H1 (cell line): ENCODE measurements around the gene TTLL7. TPM values are rescaled to one million over a fixed set of nuclear protein-coding genes. Genes with fewer than 3 reads are reported as not detected.

Experiments used
- CTCF ChIA-PET: fragments of 300-600 bp; sonication (Branson Sonifier 250); formaldehyde crosslinking; loops from one replicate; lab custom pipeline; 2021; ENCODE audit not compliant: partially characterized antibody; lab: Charles Lee
- POLR2A ChIA-PET: fragments of 300-600 bp; sonication (Branson Sonifier 250); formaldehyde crosslinking; loops from one replicate; lab custom pipeline; 2021; ENCODE audit warnings: inconsistent platforms; ENCODE audit not compliant: partially characterized antibody; lab: Charles Lee
- DNase-seq, 2 experiments: peaks; one replicate each; pipeline versions ENCODE4 v3.0.0 to v3.0.0-alpha.2; 2010 to 2022; ENCODE audit warnings: low spot score in 2 of 2, low read depth in 1 of 2, mixed read lengths in 1 of 2
- FAIRE-seq: peaks from 2 replicates; lab custom pipeline; 2011; peaks lifted over from hg19 to GRCh38; lab: Jason Lieb, UNC
- H2AFZ ChIP-seq: 2 replicates; pipeline ENCODE4 v1.8.1; 2012; ENCODE audit warnings: low read length, inconsistent platforms
- H2AK5ac ChIP-seq: 2 replicates; pipeline ENCODE4 v1.6.1; 2013; ENCODE audit warnings: low read depth, low read length
- H2BK120ac ChIP-seq: replicated peaks from 2 replicates; pipeline ENCODE3; 2013; ENCODE audit warnings: low read depth, low read length, inconsistent platforms
- H2BK12ac ChIP-seq: 2 replicates; pipeline ENCODE4 v1.6.1; 2013; ENCODE audit warnings: low read depth, low read length
- H2BK15ac ChIP-seq: 2 replicates; pipeline ENCODE4 v1.6.1; 2013; ENCODE audit warnings: low read length
- H2BK20ac ChIP-seq: 2 replicates; pipeline ENCODE4 v1.6.1; 2013; ENCODE audit warnings: low read length
- H2BK5ac ChIP-seq: 2 replicates; pipeline ENCODE4 v1.6.1; 2013; ENCODE audit warnings: low read depth, low read length
- H3K14ac ChIP-seq: 2 replicates; pipeline ENCODE4 v1.6.1; 2013; ENCODE audit warnings: inconsistent platforms; ENCODE audit not compliant: insufficient read length
- H3K18ac ChIP-seq: 2 replicates; pipeline ENCODE4 v1.6.1; 2013; ENCODE audit warnings: low read length; ENCODE audit errors: extremely low read depth
- H3K23ac ChIP-seq: 2 replicates; pipeline ENCODE4 v1.6.1; 2013; ENCODE audit warnings: inconsistent platforms; ENCODE audit not compliant: insufficient read length
- H3K23me2 ChIP-seq: 2 replicates; pipeline ENCODE4 v1.6.1; 2013; ENCODE audit warnings: low read depth, low read length
- H3K27ac ChIP-seq: 2 replicates; pipeline ENCODE4 v1.6.1; 2011; ENCODE audit warnings: low read depth, low read length, inconsistent platforms
- H3K27me3 ChIP-seq, 4 experiments: replicated peaks in 1 of 4; 1 replicate in 1 of 4; 2 replicates in 3 of 4; pipeline versions ENCODE4 v1.6.1 to v1.8.1; 2011 to 2013; ENCODE audit warnings: low read length in 3 of 4, mild to moderate bottlenecking in 3 of 4, inconsistent platforms in 2 of 4, mixed read lengths in 2 of 4, moderate library complexity in 1 of 4; ENCODE audit not compliant: control insufficient read depth in 3 of 4, insufficient read depth in 3 of 4; ENCODE audit errors: extremely low read depth in 1 of 4
- H3K36me3 ChIP-seq, 4 experiments: 2 replicates each; pipeline versions ENCODE4 v1.6.1 to v1.8.1; 2011 to 2013; ENCODE audit warnings: mild to moderate bottlenecking in 4 of 4, low read length in 3 of 4, moderate library complexity in 2 of 4, control low read depth in 1 of 4, inconsistent platforms in 1 of 4; ENCODE audit not compliant: insufficient read depth in 4 of 4, control insufficient read depth in 2 of 4
- H3K4ac ChIP-seq: replicated peaks from 2 replicates; pipeline ENCODE3; 2013; ENCODE audit warnings: low read length, low read depth, mixed read lengths, inconsistent platforms; ENCODE audit not compliant: insufficient read length
- H3K4me1 ChIP-seq, 4 experiments: replicated peaks in 1 of 4; 1 replicate in 1 of 4; 2 replicates in 3 of 4; pipeline versions ENCODE4 v1.6.1 to v1.8.1; 2011 to 2013; ENCODE audit warnings: low read length in 3 of 4, inconsistent platforms in 2 of 4, mixed read lengths in 1 of 4; ENCODE audit not compliant: insufficient read depth in 4 of 4, control insufficient read depth in 3 of 4
- H3K4me2 ChIP-seq, 2 experiments: 2 replicates each; pipeline versions ENCODE4 v1.6.1 to v1.8.1; 2011 to 2013; ENCODE audit warnings: low read depth in 2 of 2, low read length in 2 of 2, control low read depth in 1 of 2, inconsistent platforms in 1 of 2, mild to moderate bottlenecking in 1 of 2; ENCODE audit not compliant: insufficient read depth in 1 of 2
- H3K4me3 ChIP-seq, 4 experiments: fragments of 200-600, 300-600 bp in 1 of 4; sonication (generic), shearing (Covaris generic), sonication (Bioruptor Twin) in 1 of 4; 2 replicates each; pipeline versions ENCODE4 v1.5.1 to v1.8.1; 2011 to 2016; ENCODE audit warnings: low read length in 4 of 4, low read depth in 3 of 4, control low read depth in 2 of 4, inconsistent platforms in 2 of 4, mild to moderate bottlenecking in 2 of 4, mixed read lengths in 1 of 4, moderate library complexity in 1 of 4; ENCODE audit not compliant: insufficient read depth in 2 of 4; ENCODE audit errors: extremely low read depth in 1 of 4
- H3K56ac ChIP-seq: replicated peaks from 2 replicates; pipeline ENCODE3; 2013; ENCODE audit warnings: low read depth, mild to moderate bottlenecking, mixed read lengths, low read length, inconsistent platforms; ENCODE audit not compliant: insufficient read length
- H3K79me1 ChIP-seq: 2 replicates; pipeline ENCODE4 v1.6.1; 2013; ENCODE audit warnings: low read depth, low read length, control low read depth
- H3K79me2 ChIP-seq, 2 experiments: 2 replicates each; pipeline versions ENCODE4 v1.6.1 to v1.8.1; 2012 to 2013; ENCODE audit warnings: low read length in 2 of 2, mild to moderate bottlenecking in 2 of 2, inconsistent platforms in 1 of 2; ENCODE audit not compliant: insufficient read depth in 2 of 2, control insufficient read depth in 1 of 2
- H3K9ac ChIP-seq, 4 experiments: replicated peaks in 1 of 4; 1 replicate in 1 of 4; 2 replicates in 3 of 4; pipeline versions ENCODE4 v1.6.1 to v1.8.1; 2011 to 2013; ENCODE audit warnings: low read depth in 3 of 4, low read length in 3 of 4, control low read depth in 2 of 4, mild to moderate bottlenecking in 2 of 4, moderate library complexity in 2 of 4, inconsistent platforms in 1 of 4; ENCODE audit errors: extremely low read depth in 1 of 4
- H3K9me3 ChIP-seq, 2 experiments: 2 replicates each; pipeline versions ENCODE4 v1.6.1 to v1.8.1; 2012 to 2013; ENCODE audit warnings: mild to moderate bottlenecking in 2 of 2, moderate library complexity in 2 of 2, control low read depth in 1 of 2, inconsistent platforms in 1 of 2, low read depth in 1 of 2, low read length in 1 of 2, mixed read lengths in 1 of 2; ENCODE audit not compliant: insufficient read depth in 2 of 2
- H4K20me1 ChIP-seq, 2 experiments: replicated peaks in 1 of 2; 2 replicates each; pipeline versions ENCODE3 to v1.8.1; 2011 to 2013; ENCODE audit warnings: inconsistent platforms in 2 of 2, low read length in 2 of 2, mild to moderate bottlenecking in 1 of 2; ENCODE audit not compliant: insufficient read depth in 2 of 2, control insufficient read depth in 1 of 2
- H4K5ac ChIP-seq: 2 replicates; pipeline ENCODE4 v1.6.1; 2013; ENCODE audit warnings: low read length, low read depth, mixed read lengths, inconsistent platforms; ENCODE audit not compliant: insufficient read length
- H4K8ac ChIP-seq: 2 replicates; pipeline ENCODE4 v1.8.0; 2013; ENCODE audit warnings: mild to moderate bottlenecking, moderate library complexity, low read length, inconsistent platforms; ENCODE audit not compliant: insufficient read depth; ENCODE audit errors: extremely low read depth
- H4K91ac ChIP-seq: replicated peaks from 2 replicates; pipeline ENCODE3; 2013; ENCODE audit warnings: low read length, mixed read lengths, inconsistent platforms; ENCODE audit not compliant: insufficient read length
- ASH2L ChIP-seq: fragments of 200-600, 300-600 bp; sonication (generic); IDR thresholded peaks from one replicate; pipeline ENCODE4 v1.7.1; 2017; ENCODE audit warnings: low read length
- ATF2 ChIP-seq: IDR thresholded peaks from 2 replicates; pipeline ENCODE4 v1.6.1; 2012; ENCODE audit warnings: low read length, inconsistent platforms
- BRCA1 ChIP-seq: IDR thresholded peaks from 2 replicates; pipeline ENCODE4 v1.6.1; 2012; ENCODE audit warnings: low read depth, low read length, improper control_type of control experiment
- EGR1 ChIP-seq: IDR thresholded peaks from 2 replicates; pipeline ENCODE4 v1.6.1; 2011; ENCODE audit warnings: low read depth, low read length, borderline replicate concordance
- GTF2F1 ChIP-seq: IDR thresholded peaks from 2 replicates; pipeline ENCODE4 v1.6.1; 2012; ENCODE audit warnings: low read depth, low read length, improper control_type of control experiment, borderline replicate concordance
- HDAC6 ChIP-seq: IDR thresholded peaks from one replicate; pipeline ENCODE4 v1.7.1; 2012; ENCODE audit warnings: low read depth, mild to moderate bottlenecking, inconsistent platforms, low read length, moderate library complexity
- KDM4A ChIP-seq: IDR thresholded peaks from one replicate; pipeline ENCODE4 v1.7.1; 2012; ENCODE audit warnings: low read depth, mild to moderate bottlenecking, moderate library complexity, low read length, inconsistent platforms; ENCODE audit not compliant: severe bottlenecking
- MAX ChIP-seq: IDR thresholded peaks from 2 replicates; pipeline ENCODE4 v1.6.1; 2012; ENCODE audit warnings: inconsistent platforms
- SP4 ChIP-seq: IDR thresholded peaks from 2 replicates; pipeline ENCODE4 v1.6.1; 2012; ENCODE audit warnings: low read length, inconsistent platforms
- SUZ12 ChIP-seq: fragments of 200-600 bp; sonication (generic); IDR thresholded peaks from 2 replicates; pipeline ENCODE4 v1.6.1; 2012; ENCODE audit warnings: mild to moderate bottlenecking, inconsistent platforms, low read length, moderate library complexity, mixed read lengths
- WGBS, 2 experiments: shearing (Covaris generic) in 1 of 2; methylation state at CpG; one replicate each; pipeline versions ENCODE4 v1.1.6 to v1.1.7; 2013 to 2015; ENCODE audit warnings: low lambda C conversion rate in 2 of 2, mixed read lengths in 2 of 2, inconsistent platforms in 1 of 2, low coverage in 1 of 2, missing lambda C conversion rate in 1 of 2; ENCODE audit not compliant: insufficient replicate concordance in 2 of 2, insufficient coverage in 1 of 2, insufficient read length in 1 of 2; ENCODE audit errors: extremely low coverage in 1 of 2, missing lambda C conversion rate in 1 of 2; 5-methylcytosine and 5-hydroxymethylcytosine counted together
- polyA plus RNA-seq, 7 experiments: library from polyadenylated mRNA; depleted of rRNA in 3 of 7; stranded (reverse) in 5 of 7; unstranded in 2 of 7; fragments of >200 nt in 5 of 7; fragments of 200-250 nt in 2 of 7; gene quantifications; 1 replicate in 5 of 7; 2 replicates in 1 of 7; 4 replicates in 1 of 7; pipeline versions ENCODE4 v1.2.1 to v1.2.3, GENCODE V29; 2011 to 2013; ENCODE audit warnings: missing spikeins in 2 of 7, mixed read lengths in 2 of 7
- total RNA-seq: library from RNA; stranded (reverse); fragmentation: NEBNext Ultra II Directional; extraction: Animal tissue kit (Norgen Biotek cat#: 25700); gene quantifications from 2 replicates; pipeline ENCODE4 v1.2.1, GENCODE V29; 2021

Gene TTLL7
- total and polyA plus RNA-seq, 2 of the 8 experiments (the other 6 are each of a cell fraction or from before 2014, with no cell fraction given), result 1.9 to 7.9 TPM

- no peaks in the 10 kb centered on the region for H3K36me3 ChIP-seq
- H3K4me2 ChIP-seq, result no peak overlapping the region
- no peak overlapping the region for H4K91ac ChIP-seq
- H2BK5ac ChIP-seq, result no peak overlapping the region
- H2BK12ac ChIP-seq, result no peak overlapping the region
- H2AFZ ChIP-seq, result no peak overlapping the region
- ChIA-PET POLR2A (no interaction called here), CTCF (interaction anchor here (0.7 to 1.5 kb wide), 3 partner anchors 15 to 425 kb away, joined by 3 to 6 read pairs (median 4); no protein-coding TSS in a partner anchor)
- H4K8ac ChIP-seq, result no peak overlapping the region
- H3K4me3 ChIP-seq, result no peak overlapping the region
- H3K23me2 ChIP-seq, result no peaks in the 10 kb centered on the region
- H2BK120ac ChIP-seq, result no peak overlapping the region
- TF ChIP-seq BRCA1, result no peak
- no peak for TF ChIP-seq EGR1
- TF ChIP-seq KDM4A, result no peak
- no peak for TF ChIP-seq HDAC6
- no peak for TF ChIP-seq ASH2L
- TF ChIP-seq ATF2, result no peak
- no peak for TF ChIP-seq MAX
- no peak for TF ChIP-seq GTF2F1
- no peak for TF ChIP-seq SUZ12
- TF ChIP-seq SP4, result no peak
- H2AK5ac ChIP-seq, result no peak overlapping the region
- H2BK20ac ChIP-seq, result no peak overlapping the region
- no peak overlapping the region for H3K27ac ChIP-seq
- H4K20me1 ChIP-seq, result no peaks in the 10 kb centered on the region
- no peak overlapping the region for H3K4ac ChIP-seq
- no peak overlapping the region for H3K56ac ChIP-seq
- no peak for FAIRE-seq
- H3K9me3 ChIP-seq, result no peaks in the 10 kb centered on the region
- H3K79me1 ChIP-seq, result no peaks in the 10 kb centered on the region
- WGBS, 2 experiments, result 91% methylated on average over 5 of the region's 5 CpGs; no CpG with 5 or more reads in 1 of the 2 experiments
- no peak overlapping the region for H4K5ac ChIP-seq
- no peak overlapping the region for H3K14ac ChIP-seq
- no peaks in the 10 kb centered on the region for H3K4me1 ChIP-seq
- H3K18ac ChIP-seq, result no peak overlapping the region
- no peak overlapping the region for H3K9ac ChIP-seq
- no peak for DNase-seq
- no peaks in the 10 kb centered on the region for H3K27me3 ChIP-seq
- H3K23ac ChIP-seq, result no peak overlapping the region
- no peaks in the 10 kb centered on the region for H3K79me2 ChIP-seq
- no peak overlapping the region for H2BK15ac ChIP-seq
These were observed 9.7 kb upstream of the TTLL7 start for GRCh38 chr1:84008631-84009030.
